Adrenal gland (tissue), 5 donors: ENCODE data around the gene TPRX1.

Experiments used
- POLR2A ChIP-seq, 2 donors: fragments of 450-650 bp; IDR thresholded peaks; one replicate each; pipeline ENCODE4 v1.6.1; 2017; ENCODE audit warnings: antibody characterized with exemption in 2 of 2, mild to moderate bottlenecking in 2 of 2, moderate library complexity in 1 of 2
- TF ChIP-seq, protein P1 (sequence below), 6 experiments: fragments of 450-650 bp in 4 of 6; fragments of 200-600 bp in 2 of 6; sonication (generic) in 1 of 6; IDR thresholded peaks; 1 replicate in 5 of 6; 2 replicates in 1 of 6; pipeline versions ENCODE4 v1.5.1 to v1.8.0; 2016 to 2021; ENCODE audit warnings: antibody characterized with exemption in 6 of 6, mild to moderate bottlenecking in 2 of 6, moderate library complexity in 1 of 6
- donor health status: DM: no; HTN: no; CAD: no.

DNA sequence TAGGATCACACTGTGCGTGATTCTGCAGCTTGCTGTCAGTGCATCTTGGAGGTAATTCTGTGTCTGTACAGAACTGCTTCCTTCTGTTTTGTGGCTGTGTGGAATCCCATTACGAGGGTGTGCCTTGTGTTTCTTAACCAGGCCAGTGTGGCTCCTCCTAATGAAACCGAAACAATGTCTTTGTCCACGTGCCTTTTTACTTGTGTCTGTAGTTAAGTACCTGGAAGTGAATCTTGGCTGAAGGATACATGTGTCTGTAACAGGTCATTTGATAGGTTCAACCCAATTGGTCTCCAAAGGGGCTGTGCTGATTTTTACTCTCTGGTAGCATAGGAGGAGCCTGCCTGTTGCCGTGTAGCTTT is 45.9 kb downstream of the TPRX1 start:
- TF ChIP-seq, protein P1, sequence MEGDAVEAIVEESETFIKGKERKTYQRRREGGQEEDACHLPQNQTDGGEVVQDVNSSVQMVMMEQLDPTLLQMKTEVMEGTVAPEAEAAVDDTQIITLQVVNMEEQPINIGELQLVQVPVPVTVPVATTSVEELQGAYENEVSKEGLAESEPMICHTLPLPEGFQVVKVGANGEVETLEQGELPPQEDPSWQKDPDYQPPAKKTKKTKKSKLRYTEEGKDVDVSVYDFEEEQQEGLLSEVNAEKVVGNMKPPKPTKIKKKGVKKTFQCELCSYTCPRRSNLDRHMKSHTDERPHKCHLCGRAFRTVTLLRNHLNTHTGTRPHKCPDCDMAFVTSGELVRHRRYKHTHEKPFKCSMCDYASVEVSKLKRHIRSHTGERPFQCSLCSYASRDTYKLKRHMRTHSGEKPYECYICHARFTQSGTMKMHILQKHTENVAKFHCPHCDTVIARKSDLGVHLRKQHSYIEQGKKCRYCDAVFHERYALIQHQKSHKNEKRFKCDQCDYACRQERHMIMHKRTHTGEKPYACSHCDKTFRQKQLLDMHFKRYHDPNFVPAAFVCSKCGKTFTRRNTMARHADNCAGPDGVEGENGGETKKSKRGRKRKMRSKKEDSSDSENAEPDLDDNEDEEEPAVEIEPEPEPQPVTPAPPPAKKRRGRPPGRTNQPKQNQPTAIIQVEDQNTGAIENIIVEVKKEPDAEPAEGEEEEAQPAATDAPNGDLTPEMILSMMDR (IDR thresholded peaks at IDR 0.05) = no peak
- no peak for TF ChIP-seq POLR2A (IDR thresholded peaks at IDR 0.05)
